Osteocyte (in vitro differentiated cells): ENCODE measurements around the gene HOTAIR. TPM values are rescaled to one million over a fixed set of nuclear protein-coding genes. Genes with fewer than 3 reads are reported as not detected.

Source experiments
- DNase-seq: peaks from one replicate; pipeline ENCODE4 v3.0.0; 2021; ENCODE audit warnings: mixed read lengths; ENCODE audit not compliant: unreplicated experiment; ENCODE audit errors: extremely low spot score
- H3K27ac Mint-ChIP-seq: one replicate; pipeline ENCODE4 v1.8.0; 2021; ENCODE audit warnings: mild to moderate bottlenecking, mixed read lengths; ENCODE audit not compliant: unreplicated experiment
- H3K27me3 Mint-ChIP-seq: one replicate; pipeline ENCODE4 v1.8.0; 2021; ENCODE audit warnings: mixed read lengths; ENCODE audit not compliant: unreplicated experiment
- H3K36me3 Mint-ChIP-seq: one replicate; pipeline ENCODE4 v1.8.0; 2021; ENCODE audit warnings: mixed read lengths; ENCODE audit not compliant: unreplicated experiment
- H3K4me1 Mint-ChIP-seq: one replicate; pipeline ENCODE4 v1.8.0; 2021; ENCODE audit warnings: mixed read lengths; ENCODE audit not compliant: unreplicated experiment
- H3K4me3 Mint-ChIP-seq: one replicate; pipeline ENCODE4 v1.8.0; 2021; ENCODE audit warnings: mild to moderate bottlenecking, moderate library complexity, mixed read lengths; ENCODE audit not compliant: unreplicated experiment
- H3K9me3 Mint-ChIP-seq: one replicate; pipeline ENCODE4 v1.8.0; 2021; ENCODE audit warnings: mixed read lengths; ENCODE audit not compliant: unreplicated experiment
- CTCF ChIP-seq: fragments of 200-600 bp; sonication (generic); IDR thresholded peaks from 2 replicates; pipeline ENCODE4 v1.5.0; 2021; ENCODE audit warnings: antibody characterized with exemption, mild to moderate bottlenecking, moderate library complexity
- total RNA-seq: library from RNA; stranded (reverse); gene quantifications from 2 replicates; pipeline ENCODE4 v1.2.1, GENCODE V29; 2021

HOTAIR gene
- total RNA-seq, 1 donor from 2014 or later = not detected

- no peaks in the 10 kb centered on the region for H3K36me3 Mint-ChIP-seq
- H3K4me1 Mint-ChIP-seq = peaks cover 9% of the 10 kb centered on the region
- peaks cover 91% of the 10 kb centered on the region for H3K27me3 Mint-ChIP-seq
- DNase-seq = peak; percentile 62
- no peaks in the 10 kb centered on the region for H3K9me3 Mint-ChIP-seq
- no peak for TF ChIP-seq CTCF
- no peak overlapping the region for H3K27ac Mint-ChIP-seq
- H3K4me3 Mint-ChIP-seq = no peak overlapping the region
Observed at GRCh38 chr12:53937099-53937498, 37.7 kb downstream of the HOTAIR start.

GRCh38 chr12:53935383-53936341, 39.1 kb downstream of the HOTAIR start:
- H3K4me3 Mint-ChIP-seq = peak overlapping the region; percentile 58
- peaks cover 91% of the 10 kb centered on the region for H3K27me3 Mint-ChIP-seq
- H3K27ac Mint-ChIP-seq = no peak overlapping the region
- no peaks in the 10 kb centered on the region for H3K9me3 Mint-ChIP-seq
- peak; percentile 71 for DNase-seq
- peaks cover 9% of the 10 kb centered on the region for H3K4me1 Mint-ChIP-seq
- H3K36me3 Mint-ChIP-seq = no peaks in the 10 kb centered on the region
- TF ChIP-seq CTCF = no peak

- TF ChIP-seq CTCF = no peak
- H3K4me1 Mint-ChIP-seq = peaks cover 7% of the 10 kb centered on the region
- peaks cover 95% of the 10 kb centered on the region for H3K27me3 Mint-ChIP-seq
- no peaks in the 10 kb centered on the region for H3K36me3 Mint-ChIP-seq
- peak; percentile 32 for DNase-seq
- H3K4me3 Mint-ChIP-seq = no peak overlapping the region
- H3K27ac Mint-ChIP-seq = no peak overlapping the region
- H3K9me3 Mint-ChIP-seq = no peaks in the 10 kb centered on the region
Observed at GRCh38 chr12:53932915-53933314, 41.8 kb downstream of the HOTAIR start.

GRCh38 chr12:53931844-53932581, 42.7 kb downstream of the HOTAIR start:
- no peak overlapping the region for H3K27ac Mint-ChIP-seq
- TF ChIP-seq CTCF = no peak
- no peaks in the 10 kb centered on the region for H3K9me3 Mint-ChIP-seq
- H3K4me1 Mint-ChIP-seq = peaks cover 7% of the 10 kb centered on the region
- H3K27me3 Mint-ChIP-seq = peaks cover 95% of the 10 kb centered on the region
- peak; percentile 42 for DNase-seq
- no peak overlapping the region for H3K4me3 Mint-ChIP-seq
- H3K36me3 Mint-ChIP-seq = no peaks in the 10 kb centered on the region
